ENCODE data around the gene IFRD1. TPM values are rescaled to one million over a fixed set of nuclear protein-coding genes. Genes with fewer than 3 reads are reported as not detected.

IFRD1 gene
- total RNA-seq, 1 donor, result 107 TPM

DNA sequence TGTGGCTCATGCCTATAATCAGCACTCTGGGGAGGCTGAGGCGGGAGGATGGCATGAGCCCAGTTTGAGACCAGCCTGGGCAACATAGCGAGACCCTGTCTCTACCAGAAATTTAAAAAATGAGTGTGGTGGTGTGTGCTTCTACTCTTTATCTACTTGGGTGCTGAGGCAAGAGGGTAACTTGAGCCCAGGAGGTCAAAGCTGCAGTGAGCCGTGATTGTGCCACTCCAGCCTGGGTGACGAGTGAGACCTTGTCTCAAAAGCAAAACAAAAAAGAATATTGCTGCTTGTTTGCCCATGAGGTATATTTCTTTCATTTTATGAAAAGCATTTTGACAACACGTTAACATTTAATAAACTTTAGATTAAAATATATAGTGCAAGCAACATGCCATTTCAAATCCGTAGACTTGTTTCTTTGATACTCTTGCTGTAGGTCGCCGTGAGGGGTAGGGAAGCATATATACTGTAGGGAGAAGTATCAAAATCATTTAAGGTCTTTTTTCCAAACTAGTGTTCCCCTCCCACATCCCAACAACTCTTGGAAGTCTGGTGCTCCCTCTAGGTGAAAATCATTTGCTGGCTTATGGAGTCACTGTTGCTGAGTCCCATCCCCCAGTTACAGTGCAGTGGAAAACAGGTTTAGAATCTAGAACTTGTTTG is 26.3 kb downstream of the IFRD1 start:
- no peak for DNase-seq (ENCODE audit: insufficient read length, low spot score, missing footprints)
- H4K20me1 ChIP-seq (ENCODE audit: insufficient read depth, low read length), result peaks cover 7% of the 10 kb centered on the region
- no peak overlapping the region for H3K27ac ChIP-seq (ENCODE audit: low read depth, low read length)
- H3K27me3 ChIP-seq (ENCODE audit: insufficient read depth, low read length), result no peaks in the 10 kb centered on the region
- no peak overlapping the region for H2AFZ ChIP-seq (ENCODE audit: low read length)
- H3K4me1 ChIP-seq (ENCODE audit: insufficient read depth, low read length), result peaks cover 11% of the 10 kb centered on the region
- no peaks in the 10 kb centered on the region for H3K9me3 ChIP-seq (ENCODE audit: low read depth, low read length)
- TF ChIP-seq, protein P1, sequence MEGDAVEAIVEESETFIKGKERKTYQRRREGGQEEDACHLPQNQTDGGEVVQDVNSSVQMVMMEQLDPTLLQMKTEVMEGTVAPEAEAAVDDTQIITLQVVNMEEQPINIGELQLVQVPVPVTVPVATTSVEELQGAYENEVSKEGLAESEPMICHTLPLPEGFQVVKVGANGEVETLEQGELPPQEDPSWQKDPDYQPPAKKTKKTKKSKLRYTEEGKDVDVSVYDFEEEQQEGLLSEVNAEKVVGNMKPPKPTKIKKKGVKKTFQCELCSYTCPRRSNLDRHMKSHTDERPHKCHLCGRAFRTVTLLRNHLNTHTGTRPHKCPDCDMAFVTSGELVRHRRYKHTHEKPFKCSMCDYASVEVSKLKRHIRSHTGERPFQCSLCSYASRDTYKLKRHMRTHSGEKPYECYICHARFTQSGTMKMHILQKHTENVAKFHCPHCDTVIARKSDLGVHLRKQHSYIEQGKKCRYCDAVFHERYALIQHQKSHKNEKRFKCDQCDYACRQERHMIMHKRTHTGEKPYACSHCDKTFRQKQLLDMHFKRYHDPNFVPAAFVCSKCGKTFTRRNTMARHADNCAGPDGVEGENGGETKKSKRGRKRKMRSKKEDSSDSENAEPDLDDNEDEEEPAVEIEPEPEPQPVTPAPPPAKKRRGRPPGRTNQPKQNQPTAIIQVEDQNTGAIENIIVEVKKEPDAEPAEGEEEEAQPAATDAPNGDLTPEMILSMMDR (IDR thresholded peaks at IDR 0.05; ENCODE audit: extremely low read depth, low read depth, low read length), result no peak
- H3K36me3 ChIP-seq (ENCODE audit: insufficient read depth, low read length), result peaks cover 44% of the 10 kb centered on the region
- no peak overlapping the region for H3K4me3 ChIP-seq (ENCODE audit: insufficient read depth, low read length)
- peaks cover 24% of the 10 kb centered on the region for H3K79me2 ChIP-seq (ENCODE audit: insufficient read depth, low read length)
- H3K4me2 ChIP-seq (ENCODE audit: insufficient read depth, low read length), result no peak overlapping the region

DNA sequence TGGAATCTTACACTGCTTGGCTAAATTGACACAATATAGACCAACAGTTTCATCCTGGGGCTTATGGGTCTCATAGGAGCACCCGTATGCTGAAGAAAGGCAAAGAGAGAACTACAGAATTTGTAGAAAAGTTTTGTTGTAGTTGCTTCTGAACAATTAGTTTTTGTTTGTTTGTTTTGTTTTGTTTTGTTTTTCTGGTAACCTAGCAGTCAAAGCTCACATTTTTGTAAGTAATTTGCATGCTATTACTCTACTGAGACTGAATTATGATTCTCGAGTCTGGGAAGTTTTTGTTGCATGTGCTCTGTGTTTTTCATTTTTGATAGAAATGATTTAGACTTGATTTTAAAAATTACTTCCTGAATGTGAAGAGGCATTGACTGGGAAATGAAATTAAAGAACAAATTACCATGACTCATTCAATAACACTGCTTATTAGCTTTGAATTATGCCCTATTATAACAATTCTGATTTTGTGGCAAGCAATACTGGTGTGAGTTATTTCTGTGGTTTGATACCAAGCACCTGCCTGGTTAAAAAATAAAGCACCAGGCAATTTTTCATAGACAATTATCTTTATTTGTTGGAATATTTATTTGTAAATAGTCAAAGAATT is 31.0 kb downstream of the IFRD1 start:
- peaks cover 5% of the 10 kb centered on the region for H3K79me2 ChIP-seq (ENCODE audit: insufficient read depth, low read length)
- H4K20me1 ChIP-seq (ENCODE audit: insufficient read depth, low read length), result peaks cover 3% of the 10 kb centered on the region
- DNase-seq (ENCODE audit: insufficient read length, low spot score, missing footprints), result no peak
- no peaks in the 10 kb centered on the region for H3K27me3 ChIP-seq (ENCODE audit: insufficient read depth, low read length)
- H3K4me2 ChIP-seq (ENCODE audit: insufficient read depth, low read length), result peak overlapping the region; percentile 0
- H3K4me3 ChIP-seq (ENCODE audit: insufficient read depth, low read length), result no peak overlapping the region
- peaks cover 38% of the 10 kb centered on the region for H3K4me1 ChIP-seq (ENCODE audit: insufficient read depth, low read length)
- TF ChIP-seq, protein P1 (IDR thresholded peaks at IDR 0.05; ENCODE audit: extremely low read depth, low read depth, low read length), result no peak
- peaks cover 7% of the 10 kb centered on the region for H3K36me3 ChIP-seq (ENCODE audit: insufficient read depth, low read length)
- H3K9me3 ChIP-seq (ENCODE audit: low read depth, low read length), result no peaks in the 10 kb centered on the region
- peak overlapping the region; percentile 80 for H3K27ac ChIP-seq (ENCODE audit: low read depth, low read length)
- no peak overlapping the region for H2AFZ ChIP-seq (ENCODE audit: low read length)

GRCh38 chr7:112481833-112482670 is 31.8 kb downstream of the IFRD1 start:
- Histone ChIP-seq H3K27ac (ENCODE audit: low read depth, low read length) (peak overlapping the region; percentile 80), H4K20me1 (ENCODE audit: insufficient read depth, low read length) (no peaks in the 10 kb centered on the region), H3K36me3 (ENCODE audit: insufficient read depth, low read length) (no peaks in the 10 kb centered on the region), H2AFZ (ENCODE audit: low read length) (no peak overlapping the region), H3K9me3 (ENCODE audit: low read depth, low read length) (no peaks in the 10 kb centered on the region), H3K4me2 (ENCODE audit: insufficient read depth, low read length) (peak overlapping the region; percentile 0), H3K4me1 (ENCODE audit: insufficient read depth, low read length) (peaks cover 38% of the 10 kb centered on the region), H3K4me3 (ENCODE audit: insufficient read depth, low read length) (no peak overlapping the region), H3K79me2 (ENCODE audit: insufficient read depth, low read length) (no peaks in the 10 kb centered on the region), H3K27me3 (ENCODE audit: insufficient read depth, low read length) (no peaks in the 10 kb centered on the region)
- DNase-seq (ENCODE audit: insufficient read length, low spot score, missing footprints), result peak; percentile 79
- TF ChIP-seq, protein P1 (IDR thresholded peaks at IDR 0.05; ENCODE audit: extremely low read depth, low read depth, low read length), result no peak
